Inflammatory macrophage treated with lipopolysaccharide for 4 hours (primary cell): ENCODE data around the gene ITGB8.
A peak's percentile ranks its signal among the peaks of the same experiment; 100 is the strongest.
"Not testable (repeated sequence)": the region's sequence is repeated elsewhere in the genome, so short reads cannot be mapped to it uniquely, and the experiment has no call there.

Experiments
- DNase-seq: peaks from one replicate; pipeline ENCODE4 v3.0.0-alpha.2; 2020

The ITGB8 gene

GRCh38 chr7:20330239-20330927 is at the start of gene ITGB8:
TSS of gene ITGB8 (plus strand) at chr7:20330900. CDS start at chr7:20331807, 907 bp downstream.
- DNase-seq, result peak; percentile 99

GRCh38 chr7:20282959-20283358 is 47.7 kb upstream of the ITGB8 start:
- DNase-seq, result peak; percentile 49

GRCh38 chr7:20283385-20283784 is 47.3 kb upstream of the ITGB8 start:
- no peak for DNase-seq

- DNase-seq, result peak; percentile 70
Measured at GRCh38 chr7:20284003-20284770, 46.5 kb upstream of the ITGB8 start.

GRCh38 chr7:20284771-20285143 is 45.9 kb upstream of the ITGB8 start:
- peak; percentile 77 for DNase-seq

- no peak for DNase-seq
Measured at GRCh38 chr7:20287317-20287716, 43.4 kb upstream of the ITGB8 start.

- no peak for DNase-seq
Measured at GRCh38 chr7:20288036-20288435, 42.7 kb upstream of the ITGB8 start.

- DNase-seq, result peak; percentile 83
Measured at GRCh38 chr7:20290505-20291111, 40.1 kb upstream of the ITGB8 start.

GRCh38 chr7:20293336-20293735 is 37.4 kb upstream of the ITGB8 start:
- no peak for DNase-seq

- DNase-seq, result no peak
Measured at GRCh38 chr7:20296444-20296843, 34.3 kb upstream of the ITGB8 start.

- DNase-seq, result peak; percentile 66
Measured at GRCh38 chr7:20296901-20297300, 33.8 kb upstream of the ITGB8 start.

- DNase-seq, result peak; percentile 56
Measured at GRCh38 chr7:20298486-20298901, 32.2 kb upstream of the ITGB8 start.

- no peak for DNase-seq
Measured at GRCh38 chr7:20299145-20299544, 31.6 kb upstream of the ITGB8 start.

- peak; percentile 94 for DNase-seq
Measured at GRCh38 chr7:20299647-20300312, 30.9 kb upstream of the ITGB8 start.

GRCh38 chr7:20301311-20301939 is 29.3 kb upstream of the ITGB8 start:
- peak; percentile 93 for DNase-seq

- not testable (repeated sequence) for DNase-seq
Measured at GRCh38 chr7:20302300-20302699, 28.4 kb upstream of the ITGB8 start.

- DNase-seq, result no peak
Measured at GRCh38 chr7:20302891-20303290, 27.8 kb upstream of the ITGB8 start.

- DNase-seq, result no peak
Measured at GRCh38 chr7:20304366-20304765, 26.3 kb upstream of the ITGB8 start.

- no peak for DNase-seq
Measured at GRCh38 chr7:20305726-20306125, 25.0 kb upstream of the ITGB8 start.

- DNase-seq, result no peak
Measured at GRCh38 chr7:20306180-20306946, 24.3 kb upstream of the ITGB8 start.

GRCh38 chr7:20307119-20307518 is 23.6 kb upstream of the ITGB8 start:
- no peak for DNase-seq

- DNase-seq, result no peak
Measured at GRCh38 chr7:20307901-20308300, 22.8 kb upstream of the ITGB8 start.
